HCT116 (cell line): Measurements from ENCODE around the gene CAMK2A.

Source experiments
- CEBPB ChIP-seq: IDR thresholded peaks from 2 replicates; pipeline ENCODE4 v1.6.1; 2012; ENCODE audit warnings: low read depth
- EZH2 ChIP-seq: fragments of 200-600 bp; sonication (generic); IDR thresholded peaks from 2 replicates; pipeline ENCODE4 v1.6.1; 2017; ENCODE audit warnings: antibody characterized with exemption, mixed run types
- EZH2phosphoT487 ChIP-seq: fragments of 200-600 bp; IDR thresholded peaks from 2 replicates; pipeline ENCODE4 v1.6.1; 2018; ENCODE audit warnings: antibody characterized with exemption, borderline replicate concordance
- FOSL1 ChIP-seq: IDR thresholded peaks from 2 replicates; pipeline ENCODE4 v1.6.1; 2012; ENCODE audit warnings: low read depth
- POLR2A ChIP-seq: IDR thresholded peaks from 2 replicates; pipeline ENCODE4 v1.7.0; 2011; ENCODE audit warnings: borderline replicate concordance; ENCODE audit not compliant: insufficient read depth, insufficient read length; ENCODE audit errors: extremely low read depth
- POLR2AphosphoS5 ChIP-seq: IDR thresholded peaks from 2 replicates; pipeline ENCODE4 v1.6.1; 2011; ENCODE audit warnings: mild to moderate bottlenecking, low read depth, low read length, moderate library complexity
- RAD21 ChIP-seq: IDR thresholded peaks from 2 replicates; pipeline ENCODE4 v1.6.1; 2012; ENCODE audit warnings: low read depth, mild to moderate bottlenecking
- REST ChIP-seq: IDR thresholded peaks from 2 replicates; pipeline ENCODE4 v1.6.1; 2012; ENCODE audit warnings: low read depth
- SIN3A ChIP-seq: IDR thresholded peaks from 2 replicates; pipeline ENCODE4 v1.6.1; 2012; ENCODE audit warnings: low read depth
- TF ChIP-seq, protein P1 (sequence below), 3 experiments: fragments of 200-600 bp in 1 of 3; sonication (generic) in 1 of 3; IDR thresholded peaks in 2 of 3; conservative IDR thresholded peaks in 1 of 3; 2 replicates each; pipeline ENCODE4 v1.5.1; 2012 to 2017; ENCODE audit warnings: low read depth in 2 of 3, low read length in 2 of 3, antibody characterized with exemption in 1 of 3, borderline replicate concordance in 1 of 3, control low read depth in 1 of 3, mild to moderate bottlenecking in 1 of 3, mixed read lengths in 1 of 3, mixed run types in 1 of 3, moderate library complexity in 1 of 3; ENCODE audit not compliant: insufficient read depth in 1 of 3

GRCh38 chr5:150295741-150296486, 6.3 kb upstream of the CAMK2A start:
- TF ChIP-seq, protein P1, sequence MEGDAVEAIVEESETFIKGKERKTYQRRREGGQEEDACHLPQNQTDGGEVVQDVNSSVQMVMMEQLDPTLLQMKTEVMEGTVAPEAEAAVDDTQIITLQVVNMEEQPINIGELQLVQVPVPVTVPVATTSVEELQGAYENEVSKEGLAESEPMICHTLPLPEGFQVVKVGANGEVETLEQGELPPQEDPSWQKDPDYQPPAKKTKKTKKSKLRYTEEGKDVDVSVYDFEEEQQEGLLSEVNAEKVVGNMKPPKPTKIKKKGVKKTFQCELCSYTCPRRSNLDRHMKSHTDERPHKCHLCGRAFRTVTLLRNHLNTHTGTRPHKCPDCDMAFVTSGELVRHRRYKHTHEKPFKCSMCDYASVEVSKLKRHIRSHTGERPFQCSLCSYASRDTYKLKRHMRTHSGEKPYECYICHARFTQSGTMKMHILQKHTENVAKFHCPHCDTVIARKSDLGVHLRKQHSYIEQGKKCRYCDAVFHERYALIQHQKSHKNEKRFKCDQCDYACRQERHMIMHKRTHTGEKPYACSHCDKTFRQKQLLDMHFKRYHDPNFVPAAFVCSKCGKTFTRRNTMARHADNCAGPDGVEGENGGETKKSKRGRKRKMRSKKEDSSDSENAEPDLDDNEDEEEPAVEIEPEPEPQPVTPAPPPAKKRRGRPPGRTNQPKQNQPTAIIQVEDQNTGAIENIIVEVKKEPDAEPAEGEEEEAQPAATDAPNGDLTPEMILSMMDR (IDR thresholded peaks at IDR 0.05 in 2 of 3, conservative IDR thresholded peaks at IDR 0.05 in 1 of 3; ENCODE audit: borderline replicate concordance in 1 of 3, insufficient read depth in 1 of 3, low read depth in 2 of 3, low read length in 2 of 3), result no peak
- TF ChIP-seq EZH2 (no peak), REST (no peak), CEBPB (no peak), POLR2A (no peak), POLR2AphosphoS5 (no peak), SIN3A (no peak), FOSL1 (no peak), EZH2phosphoT487 (no peak), RAD21 (no peak)
